Measurements from ENCODE around the gene ANKRD39.

Gene ANKRD39

DNA sequence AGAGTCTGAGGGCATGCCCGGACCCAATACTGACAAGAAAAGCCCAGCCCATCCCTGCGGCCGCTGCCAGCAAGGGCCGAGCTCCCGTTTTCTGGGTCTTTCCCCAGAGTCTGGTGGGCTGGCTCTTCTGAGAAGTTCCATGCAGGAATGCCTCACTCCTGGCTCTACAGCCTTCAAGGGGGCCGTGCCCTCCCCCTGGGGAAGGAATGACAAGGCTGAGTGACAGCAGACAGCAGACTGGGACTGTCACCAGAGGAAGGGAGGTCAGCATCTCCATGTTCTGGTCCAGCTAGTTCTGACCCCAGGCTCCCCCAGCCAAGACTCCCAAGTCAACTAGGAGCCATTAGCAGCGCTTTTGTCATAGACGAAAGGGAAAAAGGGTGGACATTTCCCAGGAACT lies 25.1 kb upstream of the ANKRD39 start:
- no peak for TF ChIP-seq POLR2AphosphoS5 (IDR thresholded peaks at IDR 0.05; ENCODE audit: low read depth, low read length)
- no peak for TF ChIP-seq SIN3A (IDR thresholded peaks at IDR 0.05; ENCODE audit: borderline replicate concordance, insufficient read depth, low read length)
- no peak for TF ChIP-seq REST (IDR thresholded peaks at IDR 0.05; ENCODE audit: insufficient read depth in 1 of 2, low read depth in 2 of 2, low read length in 2 of 2)
- no peak for TF ChIP-seq FOXP2 (optimal IDR thresholded peaks at IDR 0.05; ENCODE audit: borderline replicate concordance, extremely low read depth, extremely low read length, insufficient read depth)

GRCh38 chr2:96882230-96882629 lies 24.4 kb upstream of the ANKRD39 start:
- TF ChIP-seq SIN3A (IDR thresholded peaks at IDR 0.05; ENCODE audit: borderline replicate concordance, insufficient read depth, low read length) (no peak), REST (IDR thresholded peaks at IDR 0.05; ENCODE audit: insufficient read depth in 1 of 2, low read depth in 2 of 2, low read length in 2 of 2) (no peak)

DNA sequence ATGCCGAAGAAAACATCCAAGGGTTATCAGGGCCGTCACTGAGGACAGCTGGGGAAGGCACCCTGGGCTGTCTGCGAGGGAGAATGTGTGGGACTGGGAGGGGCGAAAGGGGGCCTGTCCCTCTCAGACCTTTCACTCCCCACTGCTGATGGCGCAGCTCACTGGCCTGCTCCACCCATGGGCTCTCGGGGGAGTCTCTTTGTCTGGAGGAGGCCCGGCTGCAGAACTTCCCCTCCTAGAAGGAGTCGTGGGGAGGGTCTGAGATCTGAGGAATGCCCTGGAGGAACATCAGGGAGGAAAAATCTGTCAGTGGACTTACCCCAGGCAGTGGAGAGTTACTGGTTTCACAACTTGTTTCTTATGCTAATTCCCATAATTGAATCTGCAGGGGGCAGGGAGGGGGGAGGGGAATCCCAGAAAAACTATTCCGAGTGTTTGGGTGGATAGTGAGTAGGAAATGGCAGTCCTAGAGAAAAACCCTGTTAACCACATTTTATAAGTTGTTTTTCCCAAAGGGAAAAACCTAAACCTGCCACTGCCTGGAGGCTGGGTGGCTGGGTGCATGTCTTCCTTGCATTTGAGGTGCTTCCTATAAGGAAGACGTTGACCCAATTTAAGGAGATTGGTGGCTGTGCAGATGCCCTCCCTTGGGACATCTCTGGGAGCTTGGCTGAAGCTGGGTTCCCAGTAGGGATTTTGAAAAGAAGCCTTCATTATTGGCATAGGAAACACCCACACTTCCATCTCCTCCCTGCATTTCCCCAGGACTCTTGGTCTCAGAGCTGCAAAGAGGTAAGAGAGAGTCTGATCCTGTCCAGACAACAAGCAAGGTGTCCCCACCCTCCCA lies 23.8 kb upstream of the ANKRD39 start:
- TF ChIP-seq POLR2AphosphoS5 (IDR thresholded peaks at IDR 0.05; ENCODE audit: low read depth, low read length) (no peak), REST (IDR thresholded peaks at IDR 0.05; ENCODE audit: insufficient read depth in 1 of 2, low read depth in 2 of 2, low read length in 2 of 2) (no peak), FOXP2 (optimal IDR thresholded peaks at IDR 0.05; ENCODE audit: borderline replicate concordance, extremely low read depth, extremely low read length, insufficient read depth) (no peak), TAF1 (IDR thresholded peaks at IDR 0.05; ENCODE audit: borderline replicate concordance, insufficient read depth, low read length) (no peak), SIN3A (IDR thresholded peaks at IDR 0.05; ENCODE audit: borderline replicate concordance, insufficient read depth, low read length) (no peak)

DNA sequence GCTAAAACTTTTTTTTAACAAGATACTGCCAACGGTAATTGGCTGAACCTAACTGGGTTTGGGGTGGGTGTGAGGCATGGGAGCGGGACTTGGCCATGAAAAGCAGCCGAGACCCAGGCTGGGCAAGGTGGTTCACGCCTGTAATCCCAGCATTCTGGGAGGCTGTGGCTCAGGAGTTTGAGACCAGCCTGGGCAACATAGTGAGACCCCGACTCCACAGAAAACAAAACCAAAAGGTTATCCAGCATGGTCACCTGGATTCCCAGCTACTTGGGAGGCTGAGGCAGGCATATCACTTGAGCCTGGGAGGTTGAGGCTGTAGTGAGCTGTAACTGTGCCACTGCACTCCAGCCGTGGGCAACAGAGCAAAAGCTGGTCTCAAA lies 23.1 kb upstream of the ANKRD39 start:
- no peak for TF ChIP-seq TAF1 (IDR thresholded peaks at IDR 0.05; ENCODE audit: borderline replicate concordance, insufficient read depth, low read length)
- TF ChIP-seq SIN3A (IDR thresholded peaks at IDR 0.05; ENCODE audit: borderline replicate concordance, insufficient read depth, low read length): no peak
- TF ChIP-seq POLR2AphosphoS5 (IDR thresholded peaks at IDR 0.05; ENCODE audit: low read depth, low read length): no peak
- TF ChIP-seq FOXP2 (optimal IDR thresholded peaks at IDR 0.05; ENCODE audit: borderline replicate concordance, extremely low read depth, extremely low read length, insufficient read depth): no peak
- no peak for TF ChIP-seq REST (IDR thresholded peaks at IDR 0.05; ENCODE audit: insufficient read depth in 1 of 2, low read depth in 2 of 2, low read length in 2 of 2)

Measured in PFSK-1 (cell line).